WERI-Rb-1 (cell line): ENCODE results near the gene SHANK1.
A peak's percentile ranks its signal among the peaks of the same experiment; 100 is the strongest.

Experiments used
- DNase-seq: peaks from one replicate; pipeline ENCODE4 v3.0.0-alpha.2; 2020
- H3K27ac ChIP-seq: fragments of 250-450 bp; sonication (Bioruptor Pico); 2 replicates; pipeline ENCODE4 v1.5.1; 2020; ENCODE audit warnings: mild to moderate bottlenecking, moderate library complexity
- H3K27me3 ChIP-seq: fragments of 250-450 bp; sonication (Bioruptor Pico); 2 replicates; pipeline ENCODE4 v1.5.1; 2021; ENCODE audit warnings: mild to moderate bottlenecking, low read depth, moderate library complexity; ENCODE audit not compliant: insufficient read depth, severe bottlenecking
- H3K36me3 ChIP-seq: fragments of 250-450 bp; sonication (Bioruptor Pico); 2 replicates; pipeline ENCODE4 v1.5.1; 2020; ENCODE audit warnings: mild to moderate bottlenecking, moderate library complexity
- H3K4me3 ChIP-seq: 2 replicates; pipeline ENCODE4 v1.5.1; 2011; ENCODE audit warnings: low read depth, mild to moderate bottlenecking, control low read depth, low read length
- H3K9me3 ChIP-seq: fragments of 250-450 bp; sonication (Bioruptor Pico); 2 replicates; pipeline ENCODE4 v1.5.1; 2021; ENCODE audit warnings: mild to moderate bottlenecking, moderate library complexity; ENCODE audit not compliant: severe bottlenecking
- CTCF ChIP-seq: IDR thresholded peaks from 2 replicates; pipeline ENCODE4 v1.5.1; 2011; ENCODE audit warnings: low read depth, mild to moderate bottlenecking, control low read depth, inconsistent platforms, low read length

The SHANK1 gene

DNA sequence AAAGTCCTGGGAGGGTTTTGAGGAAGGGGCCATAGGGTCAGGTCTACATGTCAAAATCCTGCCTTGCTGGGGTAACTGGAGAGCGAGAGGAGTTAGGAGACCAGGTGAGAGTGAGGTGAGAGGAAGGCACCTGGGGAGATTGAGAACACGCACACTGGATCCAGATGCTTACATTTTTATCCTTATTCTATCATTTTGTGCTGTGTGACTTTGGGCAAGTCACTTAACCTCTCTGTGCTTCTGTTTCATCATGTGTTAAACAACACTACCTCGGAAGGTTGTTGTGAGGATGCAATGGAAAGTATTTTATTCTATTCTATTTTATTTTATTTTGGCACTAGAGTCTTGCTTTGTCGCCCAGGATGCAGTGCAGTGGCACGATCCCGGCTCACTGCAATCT is 66.9 kb downstream of the SHANK1 start:
- no peak for TF ChIP-seq CTCF
- Histone ChIP-seq H3K4me3 (no peak overlapping the region), H3K27ac (no peak overlapping the region), H3K27me3 (no peaks in the 10 kb centered on the region), H3K36me3 (no peaks in the 10 kb centered on the region), H3K9me3 (peaks cover 3% of the 10 kb centered on the region)
- no peak for DNase-seq

- no peak for TF ChIP-seq CTCF
- no peaks in the 10 kb centered on the region for H3K36me3 ChIP-seq
These were observed 68.4 kb downstream of the SHANK1 start for GRCh38 chr19:50651174-50651573.

DNA sequence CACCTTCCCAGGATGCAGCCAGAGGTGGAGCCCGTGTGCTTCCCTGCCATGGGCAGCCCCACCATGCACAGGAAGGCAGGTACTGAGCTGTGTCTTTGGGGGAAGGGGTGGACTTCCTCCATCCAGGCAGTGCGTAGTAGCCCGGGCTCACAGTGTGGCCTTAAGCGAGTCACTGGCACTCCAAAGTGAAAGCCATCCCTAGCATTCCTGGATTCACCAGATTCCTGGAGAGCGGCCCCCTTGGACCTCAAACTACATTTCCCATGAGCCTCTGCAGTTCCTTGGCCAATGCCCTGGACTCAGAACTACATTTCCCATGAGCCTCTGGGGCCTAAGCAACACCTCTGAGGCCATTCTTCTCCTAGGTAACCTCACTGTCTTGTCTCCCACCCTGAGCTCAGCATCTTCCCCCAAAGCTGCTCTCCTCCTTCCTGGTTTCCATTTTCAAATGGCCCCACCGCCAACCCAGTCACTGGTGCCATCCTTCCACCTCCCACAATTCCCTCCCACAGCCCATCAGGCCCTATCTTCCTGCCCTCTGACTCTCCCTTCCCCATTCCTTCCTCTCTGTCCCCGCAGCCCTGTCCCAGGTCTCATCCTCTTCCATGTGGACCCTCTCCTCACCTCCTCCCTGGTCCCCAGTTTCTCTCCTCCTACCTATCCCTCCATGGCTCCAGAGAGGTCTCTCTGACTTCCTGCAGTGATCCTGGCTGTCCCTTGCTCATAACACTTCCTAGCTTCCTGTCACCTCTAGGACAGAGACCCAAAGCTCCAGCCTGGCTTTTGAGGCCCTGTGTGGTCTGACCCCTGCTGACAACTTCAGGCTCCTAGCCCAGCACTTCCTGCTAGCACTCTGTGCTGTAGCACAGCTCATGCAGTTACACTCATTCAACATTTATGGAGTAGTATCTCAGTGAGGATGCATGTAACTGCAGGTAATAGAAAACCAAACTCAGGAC is 69.9 kb downstream of the SHANK1 start, which contains the start of gene C19orf81:
Gene C19orf81, plus strand, starts transcription at position 13 of the 959 bp plus-strand sequence. Its CDS starts 0 bp downstream, at position 13.
- 0 out of 2 replicates have a peak, but pooled peaks have one; percentile 2 for TF ChIP-seq CTCF
- Histone ChIP-seq H3K27ac (no peak within 1 kb of the TSS), H3K36me3 (no peaks in the 10 kb centered on the region), H3K27me3 (no peaks in the 10 kb centered on the region), H3K9me3 (no peaks in the 10 kb centered on the region), H3K4me3 (no peak within 1 kb of the TSS)
- DNase-seq, result peak; percentile 61

More at GRCh38 chr19:50651174-50651573, 68.4 kb downstream of the SHANK1 start:
- no peak for DNase-seq
- no peaks in the 10 kb centered on the region for H3K27me3 ChIP-seq
- peaks cover 3% of the 10 kb centered on the region for H3K9me3 ChIP-seq
- no peak overlapping the region for H3K4me3 ChIP-seq
- H3K27ac ChIP-seq, result no peak overlapping the region

- Histone ChIP-seq H3K36me3 (no peaks in the 10 kb centered on the region), H3K4me3 (no peak overlapping the region), H3K27ac (no peak overlapping the region), H3K27me3 (peaks cover 10% of the 10 kb centered on the region), H3K9me3 (no peaks in the 10 kb centered on the region)
- no peak for DNase-seq
- no peak for TF ChIP-seq CTCF
These were observed 70.9 kb downstream of the SHANK1 start for GRCh38 chr19:50648659-50649058.

- Histone ChIP-seq H3K4me3 (no peak overlapping the region), H3K27me3 (peaks cover 15% of the 10 kb centered on the region), H3K36me3 (no peaks in the 10 kb centered on the region), H3K27ac (no peak overlapping the region), H3K9me3 (no peaks in the 10 kb centered on the region)
- no peak for DNase-seq
- no peak for TF ChIP-seq CTCF
These were observed 71.6 kb downstream of the SHANK1 start for GRCh38 chr19:50647879-50648615.
